K562 (cell line): ENCODE measurements around the gene DENND1A. TPM values are rescaled to one million over a fixed set of nuclear protein-coding genes. Genes with fewer than 3 reads are reported as not detected.
A peak's percentile ranks its signal among the peaks of the same experiment; 100 is the strongest.

ENCODE experiments used
- BRCA1 ChIP-seq, 2 experiments: fragments of 450-650 bp in 1 of 2; sonication (generic) in 1 of 2; formaldehyde crosslinking in 1 of 2; IDR thresholded peaks; 2 replicates each; pipeline versions ENCODE4 v1.5.0 to v1.6.1; 2017 to 2020; ENCODE audit warnings: mild to moderate bottlenecking in 1 of 2, missing genetic modification reagents in 1 of 2
- CBFB ChIP-seq: sonication (generic); formaldehyde crosslinking; IDR thresholded peaks from 2 replicates; pipeline ENCODE4 v1.4.0; 2020; ENCODE audit warnings: mild to moderate bottlenecking, missing genetic modification reagents
- CBX1 ChIP-seq: sonication (generic); IDR thresholded peaks from 2 replicates; pipeline ENCODE4 v1.6.1; 2016; ENCODE audit warnings: antibody characterized with exemption, low read depth, mild to moderate bottlenecking
- DIDO1 ChIP-seq: fragments of 450-650 bp; IDR thresholded peaks from 2 replicates; pipeline ENCODE4 v1.6.1; 2016; ENCODE audit warnings: low read depth, missing biosample characterization, missing genetic modification characterization
- EHMT2 ChIP-seq: fragments of 450-650 bp; IDR thresholded peaks from 2 replicates; pipeline ENCODE4 v1.6.1; 2018; ENCODE audit warnings: antibody characterized with exemption
- ESRRA ChIP-seq: fragments of 450-650 bp; IDR thresholded peaks from 2 replicates; pipeline ENCODE4 v1.6.1; 2014; ENCODE audit warnings: low read depth, mild to moderate bottlenecking, moderate library complexity, borderline replicate concordance
- ETV1 ChIP-seq: fragments of 450-650 bp; conservative IDR thresholded peaks from 2 replicates; pipeline ENCODE4 v1.6.1; 2016; ENCODE audit warnings: missing genetic modification characterization, control low read depth, low read depth, missing compliant biosample characterization
- FOXM1 ChIP-seq, 2 experiments: fragments of 450-650 bp in 1 of 2; sonication (generic) in 1 of 2; formaldehyde crosslinking in 1 of 2; IDR thresholded peaks; 2 replicates each; pipeline versions ENCODE4 v1.6.1 to v1.9.0; 2017 to 2022; ENCODE audit warnings: low read depth in 2 of 2, mild to moderate bottlenecking in 2 of 2, missing genetic modification reagents in 1 of 2, moderate library complexity in 1 of 2
- JUNB ChIP-seq: fragments of 450-650 bp; formaldehyde crosslinking; conservative IDR thresholded peaks from 2 replicates; pipeline ENCODE4 v1.4.0; 2020; ENCODE audit warnings: mild to moderate bottlenecking
- KLF16 ChIP-seq: IDR thresholded peaks from 2 replicates; pipeline ENCODE4 v1.6.1; 2016; ENCODE audit warnings: antibody characterized with exemption
- MIER1 ChIP-seq: fragments of 450-650 bp; IDR thresholded peaks from 2 replicates; pipeline ENCODE4 v1.6.1; 2016; ENCODE audit warnings: antibody characterized with exemption, mild to moderate bottlenecking, low read depth
- NCOR1 ChIP-seq: fragments of 450-650 bp; IDR thresholded peaks from 2 replicates; pipeline ENCODE4 v1.6.1; 2016; ENCODE audit warnings: mild to moderate bottlenecking, moderate library complexity
- NFE2L1 ChIP-seq: fragments of 450-650 bp; IDR thresholded peaks from 2 replicates; pipeline ENCODE4 v1.6.1; 2016; ENCODE audit warnings: missing genetic modification characterization, low read depth, mild to moderate bottlenecking, missing compliant biosample characterization, moderate library complexity, borderline replicate concordance
- NFXL1 ChIP-seq: fragments of 450-650 bp; formaldehyde crosslinking; IDR thresholded peaks from 2 replicates; pipeline ENCODE4 v1.4.0; 2021; ENCODE audit warnings: mild to moderate bottlenecking
- NR2C1 ChIP-seq, 2 experiments: fragments of 450-650 bp; IDR thresholded peaks; 2 replicates each; pipeline ENCODE4 v1.6.1; 2017; ENCODE audit warnings: mild to moderate bottlenecking in 2 of 2, antibody characterized with exemption in 1 of 2, inconsistent platforms in 1 of 2, missing compliant biosample characterization in 1 of 2, missing genetic modification characterization in 1 of 2
- POLR2A ChIP-seq: fragments of 450-650 bp; conservative IDR thresholded peaks from 2 replicates; pipeline ENCODE4 v1.6.1; 2016
- REST ChIP-seq, 2 experiments: fragments of 450-650 bp; formaldehyde crosslinking in 1 of 2; IDR thresholded peaks; 2 replicates each; pipeline versions ENCODE4 v1.4.0 to v1.6.1; 2014 to 2020; ENCODE audit warnings: mild to moderate bottlenecking in 2 of 2, borderline replicate concordance in 1 of 2, low read depth in 1 of 2
- ZKSCAN1 ChIP-seq: fragments of 150-350 bp; IDR thresholded peaks from 2 replicates; pipeline ENCODE4 v1.6.1; 2016; ENCODE audit warnings: low read depth, low read length
- ZNF75A ChIP-seq: fragments of 450-650 bp; formaldehyde crosslinking; IDR thresholded peaks from 2 replicates; pipeline ENCODE4 v1.4.0; 2020; ENCODE audit warnings: mild to moderate bottlenecking
- ZNF764 ChIP-seq: fragments of 250-450 bp; sonication (Bioruptor Pico); IDR thresholded peaks from 2 replicates; pipeline ENCODE4 v1.4.0; 2020; ENCODE audit warnings: low read depth, mild to moderate bottlenecking, moderate library complexity
- polyA plus RNA-seq, 8 experiments: library from polyadenylated mRNA; depleted of rRNA in 4 of 8; stranded (reverse) in 5 of 8; unstranded in 3 of 8; fragments of >200 nt; fragmentation: Nextera tagmentation in 2 of 8; fragmentation: Illumina TruSeq in 1 of 8; extraction: Ambion mirVana in 2 of 8; extraction: Trizol in 1 of 8; gene quantifications; 2 replicates each; pipeline versions ENCODE4 v1.2.1 to v1.2.3, GENCODE V29; 2011 to 2014; ENCODE audit warnings: inconsistent platforms in 1 of 8, missing spikeins in 1 of 8
- total RNA-seq, 7 experiments: library from RNA; depleted of rRNA in 6 of 7; stranded (reverse); fragments of >200 nt in 6 of 7; fragmentation: Illumina TruSeq in 2 of 7; extraction: Trizol in 2 of 7; gene quantifications; 2 replicates each; pipeline versions ENCODE4 v1.2.1 to v1.2.3, GENCODE V29; 2011 to 2021; ENCODE audit warnings: low replicate concordance in 1 of 7

DENND1A gene
- total and polyA plus RNA-seq, 9 of the 15 experiments (the other 6 are each of a cell fraction or from before 2014, with no cell fraction given): 7.6 to 29.5 (median 15.7) TPM

DNA sequence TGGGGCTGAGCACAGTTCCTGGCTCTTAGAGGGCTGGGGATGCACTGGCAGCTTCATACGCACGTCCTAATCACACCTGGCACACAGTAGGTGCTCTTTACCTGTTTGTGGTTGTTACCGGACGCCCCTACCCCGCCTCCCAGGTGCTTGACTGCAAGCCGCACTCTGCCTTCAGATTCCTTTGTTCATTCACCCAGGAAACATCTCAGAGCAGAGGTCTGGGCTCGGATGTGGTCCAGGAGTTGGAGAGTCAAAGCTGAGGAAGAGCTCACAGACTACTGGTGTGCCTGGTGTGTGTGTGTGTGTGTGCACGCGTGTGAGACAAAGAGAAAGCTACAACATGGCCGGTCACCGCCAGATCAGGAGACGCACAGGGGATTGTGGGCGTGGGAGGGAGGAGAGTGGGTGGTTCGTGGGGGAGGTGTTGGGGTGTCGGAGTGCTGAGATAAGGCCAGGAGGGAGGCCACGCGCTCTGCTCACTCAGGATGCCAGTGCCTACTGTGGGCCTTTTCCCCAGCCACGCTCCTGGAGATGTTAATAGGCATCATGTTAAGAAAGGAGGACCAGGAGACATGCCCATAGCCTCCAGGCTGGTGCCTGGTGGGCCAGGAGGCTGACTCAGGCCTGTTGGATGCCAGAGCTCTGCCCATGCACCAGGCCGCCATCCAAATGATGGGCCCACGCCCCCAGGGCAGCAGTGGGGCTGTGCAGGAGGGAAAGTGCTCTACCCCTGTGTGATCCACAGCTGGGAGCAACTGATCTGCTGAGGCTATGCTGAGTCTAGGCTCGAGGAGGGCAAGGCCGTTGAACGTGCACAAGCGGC, 534.0 kb downstream of the DENND1A start (continued):
- TF ChIP-seq REST (IDR thresholded peaks at IDR 0.05; ENCODE audit: borderline replicate concordance) (0 out of 2 replicates have a peak, but pooled peaks have one; percentile 19), REST (CRISPR knock-in tag; IDR thresholded peaks at IDR 0.05; ENCODE audit: low read depth) (no peak), MIER1 (no peak), JUNB (CRISPR knock-in tag) (no peak), NFE2L1 (no peak), ZKSCAN1 (peak; percentile 90), NFXL1 (no peak), ESRRA (no peak), KLF16 (0 out of 2 replicates have a peak, but pooled peaks have one; percentile 37), ZNF75A (CRISPR knock-in tag) (no peak), CBFB (CRISPR knock-in tag) (no peak), NR2C1 (IDR thresholded peaks at IDR 0.05) (no peak), NR2C1 (tag; IDR thresholded peaks at IDR 0.05) (no peak), BRCA1 (IDR thresholded peaks at IDR 0.05) (no peak), BRCA1 (CRISPR knock-in tag; IDR thresholded peaks at IDR 0.05) (no peak), DIDO1 (tag) (no peak), POLR2A (0 out of 2 replicates have a peak, but pooled peaks have one; percentile 32), CBX1 (no peak), ETV1 (no peak), FOXM1 (IDR thresholded peaks at IDR 0.05; ENCODE audit: low read depth) (no peak), FOXM1 (CRISPR knock-in tag; IDR thresholded peaks at IDR 0.05; ENCODE audit: low read depth) (no peak), EHMT2 (no peak), ZNF764 (CRISPR knock-in tag) (no peak), NCOR1 (peak; percentile 36; the same call in 1 of the 2 replicates)
